ENCODE results near the gene TMEM176B. TPM values are rescaled to one million over a fixed set of nuclear protein-coding genes. Genes with fewer than 3 reads are reported as not detected.
A peak's percentile ranks its signal among the peaks of the same experiment; 100 is the strongest.

Gene TMEM176B
- total RNA-seq, 2 donors from 2014 or later = 0.31 to 0.35 TPM

- Mint-ChIP-seq H3K27me3 (ENCODE audit: insufficient read depth) (peaks cover 64% of the 10 kb centered on the region), H3K9me3 (peaks cover 17% of the 10 kb centered on the region), H3K4me3 (no peak overlapping the region), H3K27ac (no peak overlapping the region), H3K36me3 (ENCODE audit: low read depth) (no peaks in the 10 kb centered on the region), H3K4me1 (no peaks in the 10 kb centered on the region)
- no peak overlapping the region for H3K9ac ChIP-seq (ENCODE audit: extremely low read depth, low read length, poor library complexity, severe bottlenecking)
- H3K36me3 ChIP-seq (ENCODE audit: control insufficient read depth, insufficient read depth, low read length) = no peaks in the 10 kb centered on the region
- no peaks in the 10 kb centered on the region for H3K4me1 ChIP-seq (ENCODE audit: control insufficient read depth, insufficient read depth, low read length)
- 88 to 94% methylated on average over 2 to 5 of the region's 5 CpGs for WGBS, 2 experiments (ENCODE audit: insufficient coverage in 1 of 2, insufficient read length in 1 of 2)
- peaks cover 57% of the 10 kb centered on the region for H3K27me3 ChIP-seq (ENCODE audit: control insufficient read depth, insufficient read depth, low read length, poor library complexity, severe bottlenecking)
- H3K27ac ChIP-seq (ENCODE audit: low read depth, low read length) = no peak overlapping the region
- TF ChIP-seq CTCF (conservative IDR thresholded peaks at IDR 0.05) = no peak
- DNase-seq = no peak
- H3K9me3 ChIP-seq (ENCODE audit: control insufficient read depth, low read length) = peaks cover 10% of the 10 kb centered on the region
- no peak overlapping the region for H3K4me3 ChIP-seq (ENCODE audit: low read length)
Observed at GRCh38 chr7:150804802-150805201, 4.6 kb upstream of the TMEM176B start.

DNA sequence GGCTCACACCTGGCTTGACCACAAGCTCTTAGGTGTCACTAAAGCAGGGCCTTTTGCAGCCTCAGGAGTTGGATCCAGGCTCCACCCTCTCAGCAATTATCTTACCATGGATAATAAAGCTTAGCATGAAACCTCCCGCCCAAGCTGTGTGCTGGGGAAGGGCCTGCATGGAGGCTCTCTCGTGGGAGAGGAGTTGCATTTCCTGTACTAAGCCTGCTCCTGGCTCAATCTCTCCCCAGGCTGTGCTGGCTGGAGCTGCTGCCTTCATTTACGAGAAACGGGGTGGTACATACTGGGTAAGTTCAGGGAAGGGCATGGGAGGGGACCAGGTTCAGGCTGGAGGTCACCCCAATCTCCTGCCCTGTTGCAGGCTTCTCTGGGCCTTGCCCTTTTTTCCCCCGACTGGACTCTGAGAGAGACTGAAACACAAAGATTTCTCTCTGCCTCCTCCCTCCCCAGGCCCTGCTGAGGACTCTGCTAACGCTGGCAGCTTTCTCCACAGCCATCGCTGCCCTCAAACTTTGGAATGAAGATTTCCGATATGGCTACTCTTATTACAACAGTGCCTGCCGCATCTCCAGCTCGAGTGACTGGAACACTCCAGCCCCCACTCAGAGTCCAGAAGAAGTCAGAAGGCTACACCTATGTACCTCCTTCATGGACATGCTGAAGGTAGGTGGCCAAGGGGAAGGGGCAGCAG is 3.1 kb upstream of the TMEM176B start:
- peaks cover 72% of the 10 kb centered on the region for H3K27me3 ChIP-seq (ENCODE audit: control insufficient read depth, insufficient read depth, low read length, poor library complexity, severe bottlenecking)
- no peaks in the 10 kb centered on the region for H3K4me1 ChIP-seq (ENCODE audit: control insufficient read depth, insufficient read depth, low read length)
- no peak for TF ChIP-seq CTCF (conservative IDR thresholded peaks at IDR 0.05)
- H3K36me3 ChIP-seq (ENCODE audit: control insufficient read depth, insufficient read depth, low read length) = no peaks in the 10 kb centered on the region
- 83 to 85% methylated on average over 4 to 10 of the region's 10 CpGs for WGBS, 2 experiments (ENCODE audit: insufficient coverage in 1 of 2, insufficient read length in 1 of 2)
- DNase-seq = peak; percentile 38
- Mint-ChIP-seq H3K27ac (no peak overlapping the region), H3K27me3 (ENCODE audit: insufficient read depth) (peaks cover 74% of the 10 kb centered on the region), H3K4me1 (peaks cover 4% of the 10 kb centered on the region), H3K4me3 (no peak overlapping the region), H3K36me3 (ENCODE audit: low read depth) (no peaks in the 10 kb centered on the region), H3K9me3 (peaks cover 18% of the 10 kb centered on the region)
- H3K9me3 ChIP-seq (ENCODE audit: control insufficient read depth, low read length) = peaks cover 15% of the 10 kb centered on the region
- H3K4me3 ChIP-seq (ENCODE audit: low read length) = no peak overlapping the region
- no peak overlapping the region for H3K9ac ChIP-seq (ENCODE audit: extremely low read depth, low read length, poor library complexity, severe bottlenecking)
- H3K27ac ChIP-seq (ENCODE audit: low read depth, low read length) = no peak overlapping the region

DNA sequence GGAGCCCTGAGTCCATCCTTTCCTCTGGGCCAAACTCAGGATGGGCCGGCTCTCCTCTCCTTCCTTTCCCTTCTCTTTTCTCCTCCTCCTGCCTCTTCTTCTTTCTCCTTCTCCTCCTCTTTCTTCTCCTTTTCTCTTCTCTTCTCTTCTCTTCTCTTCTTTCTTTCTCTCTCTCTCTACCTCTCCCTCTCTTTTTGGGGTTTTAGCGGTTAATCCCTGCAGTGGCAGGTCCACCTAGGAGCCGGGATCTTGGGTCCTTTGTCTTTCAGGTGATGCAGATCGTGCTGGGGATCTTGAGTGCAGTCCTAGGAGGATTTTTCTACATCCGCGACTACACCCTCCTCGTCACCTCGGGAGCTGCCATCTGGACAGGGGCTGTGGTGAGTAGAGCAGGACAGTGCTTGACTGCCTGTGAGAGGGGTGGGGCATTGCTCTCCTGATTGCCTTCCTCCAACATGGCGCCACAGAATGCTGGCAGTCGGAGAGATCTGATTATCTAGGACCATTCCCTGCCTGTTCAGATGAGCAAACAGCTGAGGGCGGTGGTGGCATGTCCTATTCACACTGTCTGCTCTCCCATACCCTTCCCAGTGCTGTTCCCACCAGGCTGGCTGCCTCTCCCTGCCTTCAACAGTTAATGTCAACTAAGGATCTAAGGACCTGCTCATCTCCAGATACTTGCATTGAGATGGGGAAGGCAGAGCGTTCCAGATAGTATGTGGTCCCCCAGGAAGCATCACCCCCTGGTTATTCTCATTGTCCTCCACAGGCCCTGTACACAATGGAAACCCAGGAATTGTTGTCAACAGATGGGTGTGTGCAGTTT is 2.0 kb upstream of the TMEM176B start:
- no peaks in the 10 kb centered on the region for H3K4me1 ChIP-seq (ENCODE audit: control insufficient read depth, insufficient read depth, low read length)
- no peak overlapping the region for H3K9ac ChIP-seq (ENCODE audit: extremely low read depth, low read length, poor library complexity, severe bottlenecking)
- no peak for TF ChIP-seq CTCF (conservative IDR thresholded peaks at IDR 0.05)
- H3K27me3 Mint-ChIP-seq (ENCODE audit: insufficient read depth) = peaks cover 86% of the 10 kb centered on the region
- peaks cover 15% of the 10 kb centered on the region for H3K9me3 Mint-ChIP-seq
- no peak overlapping the region for H3K27ac Mint-ChIP-seq
- H3K4me3 Mint-ChIP-seq = no peak overlapping the region
- H3K4me3 ChIP-seq (ENCODE audit: low read length) = no peak overlapping the region
- no peak overlapping the region for H3K27ac ChIP-seq (ENCODE audit: low read depth, low read length)
- H3K4me1 Mint-ChIP-seq = peaks cover 4% of the 10 kb centered on the region
- DNase-seq = no peak
- 90 to 93% methylated on average over 6 to 12 of the region's 12 CpGs for WGBS, 2 experiments (ENCODE audit: insufficient coverage in 1 of 2, insufficient read length in 1 of 2)
- no peaks in the 10 kb centered on the region for H3K36me3 Mint-ChIP-seq (ENCODE audit: low read depth)
- H3K36me3 ChIP-seq (ENCODE audit: control insufficient read depth, insufficient read depth, low read length) = no peaks in the 10 kb centered on the region
- peaks cover 82% of the 10 kb centered on the region for H3K27me3 ChIP-seq (ENCODE audit: control insufficient read depth, insufficient read depth, low read length, poor library complexity, severe bottlenecking)
- H3K9me3 ChIP-seq (ENCODE audit: control insufficient read depth, low read length) = peaks cover 10% of the 10 kb centered on the region
